ENCODE measurements around the gene NAA11. TPM values are rescaled to one million over a fixed set of nuclear protein-coding genes. Genes with fewer than 3 reads are reported as not detected.

NAA11 gene
- total RNA-seq, 2 experiments from 2014 or later = not detected

DNA sequence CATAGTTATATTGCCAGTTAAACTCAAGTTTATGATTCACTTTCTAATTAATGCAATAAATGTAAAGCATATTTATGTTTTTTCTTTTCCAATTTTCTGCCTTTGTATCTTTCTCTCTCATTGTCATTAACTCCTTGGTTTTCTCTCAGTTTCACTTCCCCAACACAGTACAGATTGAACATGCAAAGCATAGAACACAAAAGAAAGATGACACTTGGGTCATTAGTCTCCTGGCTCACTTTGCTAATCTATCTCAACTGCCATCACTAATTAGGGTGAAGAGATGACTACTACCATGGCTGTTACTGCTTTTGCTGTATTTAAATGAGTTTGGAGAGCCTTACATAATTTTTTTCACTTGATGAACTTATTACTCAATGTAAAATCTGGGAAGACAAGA lies 12.3 kb upstream of the NAA11 start:
- DNase-seq = no peak
- Mint-ChIP-seq H3K4me1 (ENCODE audit: low read depth) (no peaks in the 10 kb centered on the region), H3K27ac (no peak overlapping the region), H3K9me3 (peaks cover 15% of the 10 kb centered on the region), H3K36me3 (ENCODE audit: low read depth) (no peaks in the 10 kb centered on the region), H3K27me3 (ENCODE audit: low read depth) (no peaks in the 10 kb centered on the region), H3K4me3 (no peak overlapping the region)
- intact Hi-C loops (cut with micrococcal nuclease) = no loop called here
- CTCF ChIA-PET = no interaction called here

DNA sequence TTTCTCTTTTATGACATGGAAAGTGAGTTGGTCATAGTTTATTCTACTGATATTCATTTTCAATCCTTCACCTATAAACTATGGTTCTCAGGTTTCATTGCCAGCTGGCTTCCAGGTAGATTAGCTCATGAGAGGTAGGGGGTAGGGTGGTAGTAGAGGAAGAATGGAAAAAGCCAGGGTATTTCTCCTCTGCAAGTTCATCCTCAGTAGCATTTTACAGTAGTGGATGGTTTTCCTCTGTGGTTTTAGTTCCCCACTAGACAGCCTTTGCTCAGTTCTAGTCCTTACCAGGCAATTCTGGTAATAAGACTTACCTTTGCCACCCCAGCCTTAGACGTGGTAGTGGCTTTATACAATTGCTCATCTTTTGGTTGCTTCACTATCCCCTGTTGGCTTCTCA lies 8.9 kb upstream of the NAA11 start:
- Mint-ChIP-seq H3K27me3 (ENCODE audit: low read depth) (no peaks in the 10 kb centered on the region), H3K9me3 (no peaks in the 10 kb centered on the region), H3K4me3 (no peak overlapping the region), H3K4me1 (ENCODE audit: low read depth) (peaks cover 2% of the 10 kb centered on the region), H3K36me3 (ENCODE audit: low read depth) (no peaks in the 10 kb centered on the region), H3K27ac (no peak overlapping the region)
- intact Hi-C loops (cut with micrococcal nuclease) = no loop called here
- no peak for DNase-seq
- CTCF ChIA-PET = no interaction called here

DNA sequence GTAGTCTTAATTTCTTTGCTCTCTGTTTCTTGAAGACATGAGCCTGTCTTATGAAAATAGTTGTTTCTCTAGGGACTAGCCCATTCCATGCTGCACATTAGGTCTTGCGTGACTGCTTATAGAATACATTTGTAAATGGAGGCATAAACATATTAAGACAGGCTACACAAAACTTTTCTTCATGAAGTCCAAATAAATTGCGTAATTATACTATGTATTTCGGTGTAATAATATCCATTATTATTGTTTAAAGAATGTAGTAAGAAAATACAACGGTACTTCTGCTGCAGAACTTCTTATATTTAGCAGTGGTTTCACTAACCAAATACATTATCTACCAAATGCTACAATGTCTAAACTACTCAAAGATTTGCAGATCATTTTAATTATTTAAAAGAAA lies 8.5 kb upstream of the NAA11 start:
- CTCF ChIA-PET = no interaction called here
- Mint-ChIP-seq H3K4me3 (no peak overlapping the region), H3K36me3 (ENCODE audit: low read depth) (no peaks in the 10 kb centered on the region), H3K4me1 (ENCODE audit: low read depth) (peaks cover 2% of the 10 kb centered on the region), H3K27me3 (ENCODE audit: low read depth) (no peaks in the 10 kb centered on the region), H3K9me3 (no peaks in the 10 kb centered on the region), H3K27ac (no peak overlapping the region)
- intact Hi-C loops (cut with micrococcal nuclease) = no loop called here
- no peak for DNase-seq

DNA sequence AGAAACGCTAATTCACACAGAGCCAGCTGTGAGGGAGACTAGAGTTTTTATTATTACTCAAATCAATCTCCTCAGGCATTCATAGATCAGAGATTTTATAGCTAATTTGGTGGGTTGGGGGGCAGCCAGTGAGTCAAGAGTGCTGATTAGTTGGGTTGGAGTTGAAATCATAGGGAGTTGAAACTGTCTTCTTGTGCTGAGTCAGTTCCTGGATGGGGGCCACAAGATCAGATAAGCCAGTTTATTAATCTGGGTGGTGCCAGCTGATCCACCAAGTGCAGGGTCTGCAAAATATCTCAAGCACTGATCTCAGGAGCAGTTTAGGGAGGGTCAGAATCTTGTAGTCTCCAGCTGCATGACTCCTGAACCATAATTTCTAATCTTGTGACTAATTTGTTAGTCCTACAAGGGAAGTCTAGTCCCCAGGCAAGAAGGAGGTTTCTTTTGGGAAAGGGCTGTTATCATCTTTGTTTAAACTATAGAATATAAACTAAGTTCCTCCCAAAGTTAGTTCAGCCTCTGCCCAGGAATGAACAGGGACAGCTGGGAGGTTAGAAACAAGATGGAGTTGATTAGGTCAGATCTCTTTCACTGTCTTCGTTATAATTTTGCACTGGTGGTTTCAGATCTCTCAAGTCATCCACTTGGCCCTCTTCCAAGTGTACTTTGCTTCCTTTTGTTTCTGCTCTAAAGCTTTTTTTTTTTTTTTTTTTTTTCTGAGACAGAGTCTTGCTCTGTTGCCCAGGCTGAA lies 5.4 kb upstream of the NAA11 start:
- CTCF ChIA-PET = no interaction called here
- H3K4me3 Mint-ChIP-seq = no peak overlapping the region
- H3K9me3 Mint-ChIP-seq = no peaks in the 10 kb centered on the region
- DNase-seq = no peak
- no peaks in the 10 kb centered on the region for H3K27me3 Mint-ChIP-seq (ENCODE audit: low read depth)
- intact Hi-C loops (cut with micrococcal nuclease) = no loop called here
- H3K36me3 Mint-ChIP-seq (ENCODE audit: low read depth) = no peaks in the 10 kb centered on the region
- no peak overlapping the region for H3K27ac Mint-ChIP-seq
- H3K4me1 Mint-ChIP-seq (ENCODE audit: low read depth) = peaks cover 2% of the 10 kb centered on the region

DNA sequence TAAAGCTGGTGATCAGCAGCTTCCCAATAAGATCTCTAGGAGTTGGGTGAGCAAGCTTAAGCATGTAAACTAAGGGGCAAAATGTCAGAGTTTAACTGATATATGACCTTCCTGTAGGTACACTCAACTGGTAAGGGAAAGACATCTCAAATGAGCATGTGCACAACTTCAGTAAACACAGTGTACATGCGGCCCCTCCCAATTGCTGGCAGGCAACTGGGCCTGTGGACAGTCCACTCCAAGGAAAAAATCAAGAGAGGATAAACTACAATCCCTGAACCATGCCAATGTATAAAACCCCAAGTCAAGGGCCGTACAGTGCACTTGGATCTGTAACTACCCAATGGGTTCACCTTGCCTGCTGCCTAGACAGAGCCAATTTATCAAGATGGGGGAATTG lies 4.9 kb upstream of the NAA11 start:
- no peaks in the 10 kb centered on the region for H3K27me3 Mint-ChIP-seq (ENCODE audit: low read depth)
- no peak overlapping the region for H3K4me3 Mint-ChIP-seq
- H3K36me3 Mint-ChIP-seq (ENCODE audit: low read depth) = no peaks in the 10 kb centered on the region
- intact Hi-C loops (cut with micrococcal nuclease) = no loop called here
- H3K27ac Mint-ChIP-seq = no peak overlapping the region
- no peak for DNase-seq
- CTCF ChIA-PET = no interaction called here
- H3K4me1 Mint-ChIP-seq (ENCODE audit: low read depth) = peaks cover 2% of the 10 kb centered on the region
- H3K9me3 Mint-ChIP-seq = no peaks in the 10 kb centered on the region

DNA sequence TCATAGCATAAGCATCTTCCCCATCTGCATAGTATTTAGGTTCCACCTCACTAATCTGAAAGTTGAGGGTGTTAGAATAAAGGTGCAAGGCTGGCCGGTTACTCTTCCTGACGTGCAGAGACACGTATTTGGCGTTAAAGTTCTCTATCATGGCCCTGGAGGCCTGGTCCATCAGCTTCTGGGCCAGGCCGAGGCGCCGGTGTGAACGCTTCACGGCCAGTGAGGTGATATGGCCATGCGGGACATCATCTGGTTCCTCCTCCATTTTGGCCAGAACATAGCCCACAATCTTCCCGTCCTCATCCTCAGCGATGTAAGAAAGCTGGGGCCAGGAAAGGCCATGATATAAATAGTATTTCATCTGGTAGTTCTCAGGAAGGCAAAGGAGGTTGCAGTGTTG lies 425 bp downstream of the NAA11 start:
- intact Hi-C loops (cut with micrococcal nuclease) = no loop called here
- Mint-ChIP-seq H3K4me1 (ENCODE audit: low read depth) (no peaks in the 10 kb centered on the region), H3K9me3 (no peaks in the 10 kb centered on the region), H3K4me3 (no peak overlapping the region), H3K27ac (no peak overlapping the region), H3K27me3 (ENCODE audit: low read depth) (no peaks in the 10 kb centered on the region), H3K36me3 (ENCODE audit: low read depth) (no peaks in the 10 kb centered on the region)
- no peak for DNase-seq
- CTCF ChIA-PET = no interaction called here

DNA sequence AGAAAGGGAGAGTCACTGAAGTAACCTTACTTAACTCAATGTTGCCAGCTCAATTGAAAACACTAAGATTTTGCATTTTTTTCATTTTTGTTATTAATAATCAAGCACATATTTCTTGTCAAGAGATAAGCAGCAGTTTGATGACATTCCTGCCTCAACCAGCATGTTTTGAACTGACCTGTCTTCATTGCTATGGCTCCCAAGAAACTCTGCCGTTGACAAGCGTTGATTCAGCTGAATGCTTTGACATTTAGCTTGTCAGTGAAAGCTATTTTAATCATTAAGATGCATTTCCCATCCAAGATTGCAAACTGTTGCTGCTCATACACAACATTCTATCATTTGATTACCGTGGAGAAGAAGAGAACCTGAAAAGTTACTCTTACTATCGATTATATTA lies 5.9 kb downstream of the NAA11 start:
- H3K4me1 Mint-ChIP-seq (ENCODE audit: low read depth) = no peaks in the 10 kb centered on the region
- H3K9me3 Mint-ChIP-seq = no peaks in the 10 kb centered on the region
- H3K36me3 Mint-ChIP-seq (ENCODE audit: low read depth) = no peaks in the 10 kb centered on the region
- H3K27me3 Mint-ChIP-seq (ENCODE audit: low read depth) = no peaks in the 10 kb centered on the region
- H3K27ac Mint-ChIP-seq = no peak overlapping the region
- H3K4me3 Mint-ChIP-seq = no peak overlapping the region
- intact Hi-C loops (cut with micrococcal nuclease) = no loop called here
- CTCF ChIA-PET = interaction anchor here (0.8 to 0.9 kb wide), 2 partner anchors 25 to 310 kb away, joined by 3 read pairs; no protein-coding TSS in a partner anchor
- no peak for DNase-seq

DNA sequence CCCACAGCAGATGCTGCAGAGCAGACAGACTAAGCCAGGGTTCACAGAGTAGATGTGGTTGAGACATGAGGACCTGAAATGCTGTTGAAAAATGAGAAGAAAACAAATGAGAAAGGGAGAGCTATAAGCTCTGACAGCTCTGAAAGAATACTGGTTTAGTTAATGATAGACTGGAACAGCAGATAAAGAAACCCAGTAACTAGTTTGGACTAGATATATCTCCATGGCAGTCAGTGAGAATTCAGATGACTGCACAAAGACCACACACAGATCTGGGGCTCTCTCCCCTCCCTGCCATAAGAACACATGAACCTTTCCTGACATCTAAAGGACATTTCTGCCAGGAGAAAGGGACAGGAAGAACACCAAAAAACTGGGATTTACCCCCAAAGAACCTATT lies 8.2 kb downstream of the NAA11 start:
- DNase-seq = no peak
- H3K36me3 Mint-ChIP-seq (ENCODE audit: low read depth) = no peaks in the 10 kb centered on the region
- H3K9me3 Mint-ChIP-seq = no peaks in the 10 kb centered on the region
- CTCF ChIA-PET = no interaction called here
- H3K27me3 Mint-ChIP-seq (ENCODE audit: low read depth) = peaks cover 3% of the 10 kb centered on the region
- H3K4me1 Mint-ChIP-seq (ENCODE audit: low read depth) = no peaks in the 10 kb centered on the region
- H3K27ac Mint-ChIP-seq = no peak overlapping the region
- no peak overlapping the region for H3K4me3 Mint-ChIP-seq
- intact Hi-C loops (cut with micrococcal nuclease) = no loop called here

DNA sequence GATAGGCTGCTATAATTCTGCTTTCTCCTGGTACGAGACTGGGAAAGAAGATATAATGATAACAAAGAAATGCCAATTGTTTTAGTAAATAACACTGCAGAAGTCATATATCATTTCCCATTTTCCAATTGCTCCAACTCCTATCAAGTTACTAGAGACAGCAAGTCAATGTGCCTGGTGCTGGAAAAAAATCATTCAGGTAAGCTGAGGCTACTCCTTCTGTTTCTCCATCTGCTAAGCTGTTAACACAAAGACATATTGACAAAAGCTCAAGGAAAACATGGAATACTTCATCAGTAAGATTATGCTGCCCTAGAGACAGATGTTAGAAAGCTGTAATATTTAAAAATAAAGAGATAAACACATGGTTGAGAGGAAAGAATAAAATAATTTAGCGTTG lies 10.0 kb downstream of the NAA11 start:
- DNase-seq = no peak
- no peak overlapping the region for H3K4me3 Mint-ChIP-seq
- H3K9me3 Mint-ChIP-seq = no peaks in the 10 kb centered on the region
- no peak overlapping the region for H3K27ac Mint-ChIP-seq
- no peaks in the 10 kb centered on the region for H3K36me3 Mint-ChIP-seq (ENCODE audit: low read depth)
- H3K27me3 Mint-ChIP-seq (ENCODE audit: low read depth) = peaks cover 3% of the 10 kb centered on the region
- intact Hi-C loops (cut with micrococcal nuclease) = no loop called here
- CTCF ChIA-PET = no interaction called here
- no peaks in the 10 kb centered on the region for H3K4me1 Mint-ChIP-seq (ENCODE audit: low read depth)

DNA sequence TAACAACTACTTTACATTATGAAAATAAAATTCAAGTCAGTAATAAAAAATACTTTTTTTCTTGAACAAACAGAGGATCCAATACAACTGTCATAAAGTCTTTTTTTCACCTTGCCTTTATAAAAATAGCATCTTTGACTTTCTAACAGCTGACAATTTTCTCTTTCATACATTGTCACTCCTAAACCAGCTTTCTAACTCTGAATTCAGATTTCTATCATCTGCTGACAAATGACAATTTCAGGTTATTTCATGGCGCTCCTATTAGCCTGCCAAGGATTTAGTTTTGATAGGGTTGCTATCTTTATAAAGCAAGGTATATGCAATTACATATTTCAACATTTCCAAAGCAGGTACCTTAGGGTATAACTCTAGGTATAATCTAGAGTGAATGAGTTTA lies 14.6 kb downstream of the NAA11 start:
- no peak for DNase-seq
- Mint-ChIP-seq H3K27me3 (ENCODE audit: low read depth) (peaks cover 5% of the 10 kb centered on the region), H3K27ac (no peak overlapping the region), H3K9me3 (no peaks in the 10 kb centered on the region), H3K4me1 (ENCODE audit: low read depth) (no peaks in the 10 kb centered on the region), H3K4me3 (no peak overlapping the region), H3K36me3 (ENCODE audit: low read depth) (no peaks in the 10 kb centered on the region)
- intact Hi-C loops (cut with micrococcal nuclease) = no loop called here
- CTCF ChIA-PET = interaction anchor here (0.6 to 0.9 kb wide), 2 partner anchors 172 to 909 kb away, joined by 3 to 4 read pairs; no protein-coding TSS in a partner anchor

DNA sequence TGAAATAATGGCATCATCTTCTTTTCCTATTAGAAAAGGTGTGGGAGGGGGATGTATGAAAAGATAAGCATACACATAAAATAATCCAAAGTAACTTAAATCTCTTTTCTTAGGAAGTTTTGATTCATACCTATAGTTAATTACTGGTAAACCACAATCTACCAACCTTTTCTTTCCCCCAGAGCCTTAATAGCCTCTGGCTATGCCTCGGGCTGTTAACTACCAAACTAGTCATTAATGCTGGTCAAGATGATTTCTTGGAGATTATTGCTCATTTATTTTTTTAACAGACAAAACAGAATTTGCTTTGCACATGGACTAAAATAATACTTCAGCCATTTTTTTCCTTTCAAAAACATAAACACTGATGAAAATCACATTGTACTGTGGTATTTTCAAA lies 16.9 kb downstream of the NAA11 start:
- DNase-seq = no peak
- no peak overlapping the region for H3K4me3 Mint-ChIP-seq
- no peaks in the 10 kb centered on the region for H3K9me3 Mint-ChIP-seq
- no peaks in the 10 kb centered on the region for H3K4me1 Mint-ChIP-seq (ENCODE audit: low read depth)
- CTCF ChIA-PET = no interaction called here
- H3K36me3 Mint-ChIP-seq (ENCODE audit: low read depth) = no peaks in the 10 kb centered on the region
- H3K27me3 Mint-ChIP-seq (ENCODE audit: low read depth) = peaks cover 5% of the 10 kb centered on the region
- intact Hi-C loops (cut with micrococcal nuclease) = no loop called here
- no peak overlapping the region for H3K27ac Mint-ChIP-seq

DNA sequence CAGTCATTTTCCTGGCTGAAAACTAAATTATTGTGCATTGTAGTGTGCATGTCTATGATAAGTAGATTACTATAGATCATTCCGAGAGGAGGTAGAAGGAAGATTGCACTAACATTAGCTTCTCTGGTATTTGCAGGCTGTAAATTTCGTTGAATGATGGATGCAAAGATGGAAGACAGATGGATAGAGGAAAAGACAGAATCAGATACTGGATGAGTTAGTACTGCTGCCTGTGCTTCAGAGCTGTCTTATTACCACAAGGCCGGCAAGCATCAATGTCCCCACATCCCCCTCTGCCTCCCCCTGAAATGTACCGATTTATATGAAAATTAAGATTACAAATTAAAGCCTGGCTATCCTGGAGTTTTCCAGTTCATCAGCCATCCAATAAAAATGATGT lies 17.7 kb downstream of the NAA11 start:
- DNase-seq = no peak
- Mint-ChIP-seq H3K27me3 (ENCODE audit: low read depth) (peaks cover 2% of the 10 kb centered on the region), H3K36me3 (ENCODE audit: low read depth) (no peaks in the 10 kb centered on the region), H3K4me1 (ENCODE audit: low read depth) (no peaks in the 10 kb centered on the region), H3K9me3 (no peaks in the 10 kb centered on the region), H3K4me3 (no peak overlapping the region), H3K27ac (no peak overlapping the region)
- CTCF ChIA-PET = no interaction called here
- intact Hi-C loops (cut with micrococcal nuclease) = no loop called here

DNA sequence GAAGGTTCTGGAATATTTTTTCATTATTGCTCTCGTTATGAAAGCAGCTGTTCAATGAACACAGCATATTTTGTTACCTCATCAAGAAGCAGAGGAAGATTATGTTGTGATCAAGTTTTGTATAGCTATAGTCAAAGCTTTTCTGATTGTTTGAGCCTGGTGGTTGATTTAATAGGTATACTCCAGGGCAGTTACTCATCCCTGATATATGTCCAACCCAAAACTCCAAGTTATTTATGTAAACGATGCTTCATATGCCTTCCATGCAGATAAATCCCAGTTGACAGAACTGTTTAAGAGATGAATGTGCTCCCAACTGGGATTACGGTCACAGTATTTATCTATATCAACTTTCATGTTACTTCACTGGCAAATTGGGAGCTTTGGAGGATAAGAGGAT lies 19.1 kb downstream of the NAA11 start:
- DNase-seq = no peak
- Mint-ChIP-seq H3K36me3 (ENCODE audit: low read depth) (no peaks in the 10 kb centered on the region), H3K27me3 (ENCODE audit: low read depth) (peaks cover 2% of the 10 kb centered on the region), H3K4me3 (no peak overlapping the region), H3K9me3 (no peaks in the 10 kb centered on the region), H3K4me1 (ENCODE audit: low read depth) (no peaks in the 10 kb centered on the region), H3K27ac (no peak overlapping the region)
- CTCF ChIA-PET = no interaction called here
- intact Hi-C loops (cut with micrococcal nuclease) = no loop called here

All from activated naive CD4-positive, alpha-beta T cell treated with anti-CD3 and anti-CD28 coated beads for 36 hours (primary cell).